Activated CD8-positive, alpha-beta T cell treated with anti-CD3 and anti-CD28 coated beads, Interleukin-2, amount 10 ng/mL, durations not matched to agents 7 days and 5 days (primary cell): ENCODE data around the gene LGMN. TPM values are rescaled to one million over a fixed set of nuclear protein-coding genes. Genes with fewer than 3 reads are reported as not detected.

Experiments used
- ATAC-seq: fragments of 150-1000 bp; cut with Tn5 transposase; one replicate; pipeline ENCODE4 v1.10.0; 2021; ENCODE audit warnings: moderate library complexity
- CTCF ChIA-PET: fragments of 350-600 bp; sonication (Branson Sonifier 250); formaldehyde crosslinking; loops from one replicate; lab custom pipeline; 2021; ENCODE audit warnings: antibody characterized with exemption; lab: Charles Lee
- POLR2A ChIA-PET: fragments of 350-600 bp; sonication (Branson Sonifier 250); formaldehyde crosslinking; loops from one replicate; lab custom pipeline; 2021; ENCODE audit warnings: antibody characterized with exemption; lab: Charles Lee
- DNase-seq: peaks from one replicate; pipeline ENCODE4 v3.0.0-alpha.2; 2020
- H3K27ac Mint-ChIP-seq: one replicate; pipeline ENCODE4 v1.8.0; 2021; ENCODE audit warnings: mild to moderate bottlenecking, mixed read lengths
- H3K27me3 Mint-ChIP-seq: one replicate; pipeline ENCODE4 v1.8.0; 2021; ENCODE audit warnings: low read depth, mixed read lengths
- H3K36me3 Mint-ChIP-seq: one replicate; pipeline ENCODE4 v1.8.0; 2021; ENCODE audit warnings: low read depth, mixed read lengths
- H3K4me1 Mint-ChIP-seq: one replicate; pipeline ENCODE4 v1.8.0; 2021; ENCODE audit warnings: low read depth, mixed read lengths
- H3K4me3 Mint-ChIP-seq: one replicate; pipeline ENCODE4 v1.8.0; 2021; ENCODE audit warnings: mild to moderate bottlenecking, mixed read lengths
- H3K9me3 Mint-ChIP-seq: one replicate; pipeline ENCODE4 v1.8.0; 2022; ENCODE audit warnings: mixed read lengths; ENCODE audit not compliant: insufficient read depth
- total RNA-seq, 2 experiments: library from RNA; stranded (reverse); gene quantifications; one replicate each; pipeline ENCODE4 v1.2.3, GENCODE V29; 2021

The LGMN gene
- total RNA-seq, 2 experiments from 2014 or later, result 0.73 to 0.76 TPM

DNA sequence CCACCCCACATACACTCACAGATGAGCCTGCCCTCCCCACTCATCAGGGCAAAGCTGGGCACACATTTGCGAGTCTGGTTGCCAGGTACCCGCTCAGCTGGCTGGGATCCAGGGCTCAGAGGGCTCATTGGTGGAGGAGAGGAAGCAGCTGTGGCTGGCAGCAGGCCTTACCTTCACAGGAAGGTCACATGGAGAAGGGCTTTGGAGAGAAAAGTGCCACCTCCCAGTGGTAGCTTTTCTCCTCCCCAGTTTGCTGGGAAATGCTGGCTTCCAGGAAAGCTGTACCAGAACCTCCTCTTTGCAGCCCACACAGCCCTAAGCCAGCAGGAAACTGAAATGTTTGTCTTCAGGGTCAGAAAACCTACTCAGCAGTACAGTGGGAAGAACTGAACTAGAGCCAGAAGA, 55.6 kb downstream of the LGMN start:
- ChIA-PET CTCF (no interaction called here), POLR2A (no interaction called here)
- DNase-seq, result no peak
- Mint-ChIP-seq H3K27me3 (peaks cover 3% of the 10 kb centered on the region), H3K27ac (no peak overlapping the region), H3K36me3 (peaks cover 2% of the 10 kb centered on the region), H3K4me1 (peaks cover 12% of the 10 kb centered on the region), H3K9me3 (no peaks in the 10 kb centered on the region), H3K4me3 (no peak overlapping the region)
- ATAC-seq, result no peak

DNA sequence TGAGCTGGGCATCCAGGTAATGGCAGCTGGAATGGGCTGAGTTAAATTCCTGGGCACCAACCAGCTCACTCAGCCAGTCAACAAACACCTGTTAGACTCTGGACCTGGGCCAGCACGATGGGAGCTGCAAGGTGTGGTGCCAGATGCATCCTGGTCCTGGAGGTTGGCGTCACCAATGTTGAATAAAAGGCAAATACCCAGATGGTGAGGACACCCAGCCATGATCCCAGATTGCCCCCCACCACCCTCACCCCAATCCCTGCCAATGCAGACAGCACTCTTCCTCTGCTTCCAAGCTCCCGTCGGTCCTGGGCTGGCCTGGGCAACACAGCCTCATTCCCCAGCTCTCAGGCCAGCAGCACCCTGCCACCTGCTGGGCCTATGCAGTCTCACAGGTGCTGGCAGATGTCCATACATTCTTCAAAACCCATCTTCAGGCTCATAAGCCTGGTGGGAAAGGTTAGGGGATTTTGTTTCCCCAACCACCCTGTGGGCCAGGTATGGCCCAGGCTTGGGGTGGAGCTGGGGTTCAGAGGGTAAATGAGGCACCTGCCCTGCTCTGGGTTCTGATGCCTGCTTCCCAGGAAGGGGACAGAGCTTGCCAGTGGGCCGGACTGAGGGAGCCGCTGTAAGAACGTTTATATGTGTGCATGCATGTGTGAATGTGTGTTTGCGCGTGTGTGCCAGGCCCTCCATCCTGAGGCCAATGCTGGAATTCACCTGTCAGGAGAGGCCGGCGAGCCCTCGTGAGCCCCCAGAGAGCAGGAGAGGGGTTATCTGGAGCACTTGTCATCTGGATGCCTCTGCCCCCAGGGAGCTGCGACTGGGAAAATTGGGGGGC, 58.0 kb downstream of the LGMN start:
- no peak overlapping the region for H3K4me3 Mint-ChIP-seq
- peaks cover 13% of the 10 kb centered on the region for H3K36me3 Mint-ChIP-seq
- DNase-seq, result no peak
- peaks cover 12% of the 10 kb centered on the region for H3K4me1 Mint-ChIP-seq
- no peak for ATAC-seq
- ChIA-PET CTCF (interaction anchor here (0.7 to 3.2 kb wide), 7 partner anchors 9 to 597 kb away, joined by 3 to 9 read pairs (median 3); no protein-coding TSS in a partner anchor), POLR2A (no interaction called here)
- H3K9me3 Mint-ChIP-seq, result no peaks in the 10 kb centered on the region
- H3K27ac Mint-ChIP-seq, result peak overlapping the region; percentile 50
- H3K27me3 Mint-ChIP-seq, result no peaks in the 10 kb centered on the region

- H3K36me3 Mint-ChIP-seq, result peaks cover 13% of the 10 kb centered on the region
- no peak overlapping the region for H3K4me3 Mint-ChIP-seq
- no peak overlapping the region for H3K27ac Mint-ChIP-seq
- no peaks in the 10 kb centered on the region for H3K9me3 Mint-ChIP-seq
- POLR2A ChIA-PET, result no interaction called here
- H3K4me1 Mint-ChIP-seq, result peaks cover 12% of the 10 kb centered on the region
- ATAC-seq (no peak), DNase-seq (no peak)
- CTCF ChIA-PET, result interaction anchor here (1.1 to 3.2 kb wide), 4 partner anchors 8 to 554 kb away, joined by 3 to 9 read pairs (median 4); no protein-coding TSS in a partner anchor
- H3K27me3 Mint-ChIP-seq, result no peaks in the 10 kb centered on the region
Observed at GRCh38 chr14:92688434-92689375, 59.7 kb downstream of the LGMN start.

GRCh38 chr14:92687681-92688433, 60.6 kb downstream of the LGMN start:
- ATAC-seq (no peak), DNase-seq (no peak)
- H3K27ac Mint-ChIP-seq, result no peak overlapping the region
- no peaks in the 10 kb centered on the region for H3K9me3 Mint-ChIP-seq
- H3K4me3 Mint-ChIP-seq, result no peak overlapping the region
- ChIA-PET POLR2A (no interaction called here), CTCF (interaction anchor here (1.1 to 2.0 kb wide), 5 partner anchors 18 to 553 kb away, joined by 3 to 7 read pairs (median 4); no protein-coding TSS in a partner anchor)
- peaks cover 15% of the 10 kb centered on the region for H3K36me3 Mint-ChIP-seq
- no peaks in the 10 kb centered on the region for H3K27me3 Mint-ChIP-seq
- peaks cover 7% of the 10 kb centered on the region for H3K4me1 Mint-ChIP-seq

- Mint-ChIP-seq H3K36me3 (peaks cover 23% of the 10 kb centered on the region), H3K27ac (no peak overlapping the region), H3K27me3 (no peaks in the 10 kb centered on the region), H3K9me3 (no peaks in the 10 kb centered on the region), H3K4me3 (no peak overlapping the region), H3K4me1 (no peaks in the 10 kb centered on the region)
- DNase-seq (peak; percentile 64), ATAC-seq (peak; percentile 73)
- CTCF ChIA-PET, result interaction anchor here (0.7 to 2.0 kb wide), 13 partner anchors 13 to 551 kb away, joined by 3 to 8 read pairs (median 4); no protein-coding TSS in a partner anchor
- POLR2A ChIA-PET, result no interaction called here
Observed at GRCh38 chr14:92686900-92687427, 61.5 kb downstream of the LGMN start.

GRCh38 chr14:92686411-92686899, 62.0 kb downstream of the LGMN start:
- Mint-ChIP-seq H3K36me3 (peaks cover 24% of the 10 kb centered on the region), H3K4me1 (peaks cover 2% of the 10 kb centered on the region), H3K27me3 (no peaks in the 10 kb centered on the region), H3K27ac (no peak overlapping the region), H3K4me3 (no peak overlapping the region), H3K9me3 (no peaks in the 10 kb centered on the region)
- ChIA-PET POLR2A (no interaction called here), CTCF (interaction anchor here (0.8 to 2.0 kb wide), 15 partner anchors 9 to 551 kb away, joined by 3 to 8 read pairs (median 4); no protein-coding TSS in a partner anchor)
- DNase-seq (no peak), ATAC-seq (no peak)

DNA sequence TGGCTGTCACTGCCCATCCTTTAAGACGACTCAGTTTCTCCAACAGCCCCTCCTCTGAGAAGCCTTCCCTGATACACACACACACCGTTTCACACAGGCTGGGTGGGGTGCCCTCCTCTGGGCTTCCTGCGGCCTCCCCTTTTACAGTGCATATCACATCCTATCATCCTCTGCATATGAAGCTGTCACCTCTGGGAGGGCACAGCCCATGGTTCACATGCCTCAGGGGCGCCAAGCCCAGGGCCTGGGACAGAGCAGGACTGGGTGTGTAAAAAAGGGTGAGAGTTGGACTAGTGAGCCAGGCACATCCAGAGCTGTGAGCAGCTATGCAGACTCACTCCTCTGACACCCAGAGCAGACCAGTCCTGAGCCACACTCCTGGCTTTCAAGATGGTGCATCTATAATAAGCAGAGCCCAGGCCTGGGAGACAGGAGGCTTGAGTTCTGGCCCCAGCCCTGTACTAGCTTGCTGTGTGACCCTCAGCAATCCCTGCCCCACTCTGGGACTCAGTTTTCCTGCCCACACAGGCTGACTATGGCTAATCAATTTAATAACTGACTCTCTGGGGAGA, 62.6 kb downstream of the LGMN start:
- Mint-ChIP-seq H3K27ac (peak overlapping the region; percentile 1), H3K27me3 (no peaks in the 10 kb centered on the region), H3K4me3 (no peak overlapping the region), H3K4me1 (peaks cover 8% of the 10 kb centered on the region), H3K36me3 (peaks cover 30% of the 10 kb centered on the region), H3K9me3 (no peaks in the 10 kb centered on the region)
- DNase-seq (no peak), ATAC-seq (no peak)
- ChIA-PET CTCF (interaction anchor here (0.8 to 2.0 kb wide), 14 partner anchors 9 to 550 kb away, joined by 3 to 8 read pairs (median 4); no protein-coding TSS in a partner anchor), POLR2A (no interaction called here)

DNA sequence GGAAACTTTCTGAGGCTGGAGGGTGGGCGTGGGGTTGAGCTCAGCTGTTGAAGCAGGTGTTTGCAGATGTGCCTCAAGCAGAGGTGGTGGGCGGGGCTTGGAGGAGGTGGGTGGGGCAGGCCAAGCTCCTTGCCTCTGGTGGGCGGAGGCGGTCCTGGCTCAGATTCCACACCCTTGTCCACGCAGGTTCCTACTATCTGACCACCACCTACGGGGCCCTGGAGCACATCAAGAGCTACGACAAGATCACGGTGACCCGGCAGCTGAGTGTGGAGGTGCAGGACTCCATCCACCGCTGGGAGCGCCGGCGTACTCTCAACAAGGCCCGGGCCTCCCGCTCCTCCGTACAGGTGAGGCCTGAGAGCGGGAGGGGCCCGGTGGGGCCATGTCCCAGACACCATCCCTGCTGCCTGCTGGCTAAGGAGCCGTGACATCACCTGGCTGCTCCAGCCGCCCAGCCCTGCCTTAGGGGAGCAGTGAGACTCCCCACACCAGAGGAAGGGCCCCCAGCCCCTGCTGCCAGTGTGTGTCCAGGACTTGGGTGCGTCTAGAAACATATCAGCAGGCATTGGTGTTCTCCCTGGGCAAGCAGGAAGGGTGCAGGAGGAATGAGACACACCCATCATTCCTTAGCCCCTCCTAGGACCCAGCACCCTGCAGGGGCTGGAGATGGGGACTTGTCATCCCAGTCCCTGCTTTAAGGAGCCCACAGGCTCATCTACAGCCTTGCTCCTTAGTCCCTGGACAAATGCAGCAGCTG, 63.4 kb downstream of the LGMN start:
- Mint-ChIP-seq H3K27me3 (no peaks in the 10 kb centered on the region), H3K27ac (no peak overlapping the region), H3K4me1 (peaks cover 10% of the 10 kb centered on the region), H3K4me3 (no peak overlapping the region), H3K36me3 (peaks cover 35% of the 10 kb centered on the region), H3K9me3 (no peaks in the 10 kb centered on the region)
- DNase-seq (peak; percentile 32), ATAC-seq (no peak)
- ChIA-PET POLR2A (interaction anchor here (0.6 kb wide), 1 partner anchor 222 kb away, joined by 3 read pairs; no protein-coding TSS in a partner anchor), CTCF (interaction anchor here (2.0 kb wide), 1 partner anchor 130 kb away, joined by 5 read pairs; no protein-coding TSS in a partner anchor)

DNA sequence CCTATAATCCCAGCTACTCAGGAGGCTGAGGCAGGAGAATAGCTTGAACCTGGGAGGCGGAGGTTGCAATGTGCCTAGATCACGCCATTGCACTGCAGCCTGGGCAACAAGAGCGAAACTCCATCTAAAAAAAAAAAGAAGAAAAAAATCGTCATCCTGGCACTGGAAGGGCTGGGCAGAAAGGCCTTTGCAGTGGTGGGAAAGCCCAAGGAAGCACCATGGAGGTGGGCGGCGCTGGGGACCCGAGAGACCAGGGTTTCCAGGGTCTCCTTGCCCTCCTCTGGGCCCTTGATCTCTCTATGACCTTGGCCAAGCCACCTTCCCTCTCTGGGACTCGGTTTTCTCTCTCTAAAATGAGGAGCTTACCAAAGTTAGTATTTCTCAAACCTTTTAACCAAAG, 65.4 kb downstream of the LGMN start:
- DNase-seq (no peak), ATAC-seq (no peak)
- peaks cover 19% of the 10 kb centered on the region for H3K4me1 Mint-ChIP-seq
- POLR2A ChIA-PET, result no interaction called here
- no peak overlapping the region for H3K27ac Mint-ChIP-seq
- no peaks in the 10 kb centered on the region for H3K27me3 Mint-ChIP-seq
- CTCF ChIA-PET, result interaction anchor here (0.6 to 2.4 kb wide), 8 partner anchors 29 to 1713 kb away, joined by 3 to 8 read pairs (median 3); no protein-coding TSS in a partner anchor
- no peak overlapping the region for H3K4me3 Mint-ChIP-seq
- peaks cover 52% of the 10 kb centered on the region for H3K36me3 Mint-ChIP-seq
- H3K9me3 Mint-ChIP-seq, result no peaks in the 10 kb centered on the region
